ENCODE measurements around the gene PSMD10. TPM values are rescaled to one million over a fixed set of nuclear protein-coding genes. Genes with fewer than 3 reads are reported as not detected.

The PSMD10 gene
- total RNA-seq, 4 donors from 2014 or later = 8.2 to 37.0 (median 29.9) TPM

- intact Hi-C loops (cut with DNase I; ENCODE audit: low total_unique reads) = no loop called here
These were observed 54.9 kb downstream of the PSMD10 start for GRCh38 chrX:108036298-108036973.

GRCh38 chrX:108034725-108035124 lies 56.6 kb downstream of the PSMD10 start:
- intact Hi-C loops (cut with DNase I; ENCODE audit: low total_unique reads) = no loop called here
- no peak overlapping the region for H3K4me3 ChIP-seq
- in situ Hi-C loops (cut with MboI; ENCODE audit: low pct_ligation_motif_present in 1 of 4, low pct_unique_long_range_greater_than_20kb in 1 of 4, low sequenced_read_pairs in 3 of 4) = no loop called here
- WGBS, 2 donors (ENCODE audit: low coverage in 1 of 2) = 46 to 53% methylated on average over 2 to 3 of the region's 3 CpGs
- H3K9me3 ChIP-seq = no peaks in the 10 kb centered on the region
- no peak for TF ChIP-seq POLR2A (IDR thresholded peaks at IDR 0.05)
- no peak for TF ChIP-seq EP300 (IDR thresholded peaks at IDR 0.05; ENCODE audit: low read depth)
- TF ChIP-seq POLR2AphosphoS5 (IDR thresholded peaks at IDR 0.05) = no peak
- no peak for TF ChIP-seq CTCF (IDR thresholded peaks at IDR 0.05)
- H3K36me3 ChIP-seq = no peaks in the 10 kb centered on the region
- peak overlapping the region in 3 of 4 donors; percentile 1 to 55 (median 7) for H3K27ac ChIP-seq
- DNase-seq = no peak
- no peaks in the 10 kb centered on the region for H3K27me3 ChIP-seq
- peaks cover 0 to 24% (median 3%) of the 10 kb centered on the region in 4 donors for H3K4me1 ChIP-seq

More at GRCh38 chrX:108036298-108036973, 54.9 kb downstream of the PSMD10 start:
- H3K36me3 ChIP-seq = no peaks in the 10 kb centered on the region
- no peak overlapping the region for H3K4me3 ChIP-seq
- H3K4me1 ChIP-seq = peaks cover 0 to 24% (median 3%) of the 10 kb centered on the region in 4 donors
- in situ Hi-C loops (cut with MboI; ENCODE audit: low pct_ligation_motif_present in 1 of 4, low pct_unique_long_range_greater_than_20kb in 1 of 4, low sequenced_read_pairs in 3 of 4) = no loop called here
- peak overlapping the region; percentile 6 to 64 (median 40) for H3K27ac ChIP-seq
- no peak for TF ChIP-seq EP300 (IDR thresholded peaks at IDR 0.05; ENCODE audit: low read depth)
- TF ChIP-seq POLR2AphosphoS5 (IDR thresholded peaks at IDR 0.05) = no peak
- no peak for TF ChIP-seq CTCF (IDR thresholded peaks at IDR 0.05)
- TF ChIP-seq POLR2A (IDR thresholded peaks at IDR 0.05) = no peak
- no peaks in the 10 kb centered on the region for H3K9me3 ChIP-seq
- 52% methylated on average over 4 of the region's 4 CpGs; no CpG with 5 or more reads in 1 of the 2 donors for WGBS, 2 donors (ENCODE audit: low coverage in 1 of 2)
- no peaks in the 10 kb centered on the region for H3K27me3 ChIP-seq
- DNase-seq = no peak

Other genes starting within 250 kb of the PSMD10 start
- not detected for gene TEX13B, start 109.2 kb downstream of the PSMD10 start, total RNA-seq
- under 1 TPM in 2 of 4 donors, not detected in 2; 0.37 to 0.68 TPM for gene VSIG1, start 46.5 kb downstream of the PSMD10 start, total RNA-seq
- gene ATG4A, start 236 bp upstream of the PSMD10 start, total RNA-seq = 10 to 100 TPM in 3 of 4 donors, 1 to 10 TPM in 1; 3.2 to 20.9 (median 13.1) TPM